GM12878 (cell line): ENCODE measurements around the gene UNC119B. TPM values are rescaled to one million over a fixed set of nuclear protein-coding genes. Genes with fewer than 3 reads are reported as not detected.

Experiments used
- BCL3 ChIP-seq: IDR thresholded peaks from 2 replicates; pipeline ENCODE4 v1.6.1; 2011; ENCODE audit warnings: borderline replicate concordance, low read depth, mild to moderate bottlenecking, moderate library complexity, low read length; ENCODE audit not compliant: insufficient read depth, poor library complexity, severe bottlenecking
- CHD1 ChIP-seq: IDR thresholded peaks from 2 replicates; pipeline ENCODE4 v1.6.1; 2012; ENCODE audit warnings: low read depth, low read length, improper control_type of control experiment
- CREB1 ChIP-seq: IDR thresholded peaks from 2 replicates; pipeline ENCODE4 v1.6.1; 2012; ENCODE audit warnings: low read depth, mild to moderate bottlenecking, inconsistent platforms
- EED ChIP-seq: sonication (generic); IDR thresholded peaks from 2 replicates; pipeline ENCODE4 v1.6.1; 2016; ENCODE audit warnings: antibody characterized with exemption, low read depth
- HDAC6 ChIP-seq: fragments of 200-600 bp; sonication (generic); IDR thresholded peaks from one replicate; pipeline ENCODE4 v1.8.0; 2017; ENCODE audit warnings: antibody characterized with exemption; ENCODE audit not compliant: unreplicated experiment
- MAX ChIP-seq: IDR thresholded peaks from 2 replicates; pipeline ENCODE4 v1.6.1; 2012; ENCODE audit warnings: low read depth, low read length, improper control_type of control experiment
- MXI1 ChIP-seq: fragments of 150-350 bp; IDR thresholded peaks from 2 replicates; pipeline ENCODE4 v1.6.1; 2011; ENCODE audit warnings: low read depth, mild to moderate bottlenecking, inconsistent platforms, low read length, improper control_type of control experiment
- MYB ChIP-seq: fragments of 150-350 bp; IDR thresholded peaks from 2 replicates; pipeline ENCODE4 v1.6.1; 2014; ENCODE audit warnings: mild to moderate bottlenecking, low read depth, low read length, borderline replicate concordance
- NFXL1 ChIP-seq: fragments of 450-650 bp; IDR thresholded peaks from 2 replicates; pipeline ENCODE4 v1.6.1; 2017; ENCODE audit warnings: antibody characterized with exemption, mild to moderate bottlenecking, borderline replicate concordance
- TBL1XR1 ChIP-seq: IDR thresholded peaks from 2 replicates; pipeline ENCODE4 v1.6.1; 2012; ENCODE audit warnings: low read depth, low read length, improper control_type of control experiment
- TCF3 ChIP-seq: IDR thresholded peaks from 2 replicates; pipeline ENCODE4 v1.6.1; 2012; ENCODE audit warnings: low read depth, mild to moderate bottlenecking, low read length, borderline replicate concordance; ENCODE audit not compliant: insufficient read depth
- YY1 ChIP-seq: IDR thresholded peaks from 2 replicates; pipeline ENCODE4 v1.6.1; 2011; ENCODE audit warnings: low read depth, mild to moderate bottlenecking, low read length
- ZBED1 ChIP-seq: IDR thresholded peaks from 2 replicates; pipeline ENCODE4 v1.6.1; 2016; ENCODE audit warnings: borderline replicate concordance
- ZBTB4 ChIP-seq: fragments of 450-650 bp; formaldehyde crosslinking; IDR thresholded peaks from 2 replicates; pipeline ENCODE4 v1.4.0; 2022; ENCODE audit warnings: mild to moderate bottlenecking, moderate library complexity
- ZNF274 ChIP-seq: IDR thresholded peaks from one replicate; pipeline ENCODE4 v1.8.0; 2011; ENCODE audit not compliant: insufficient read length, insufficient read depth
- ZNF592 ChIP-seq: fragments of 450-650 bp; IDR thresholded peaks from 2 replicates; pipeline ENCODE4 v1.6.1; 2017; ENCODE audit warnings: mild to moderate bottlenecking, moderate library complexity
- ZNF687 ChIP-seq: fragments of 450-650 bp; IDR thresholded peaks from 2 replicates; pipeline ENCODE4 v1.6.1; 2017; ENCODE audit warnings: mild to moderate bottlenecking, moderate library complexity
- ZSCAN29 ChIP-seq: fragments of 450-650 bp; IDR thresholded peaks from 2 replicates; pipeline ENCODE4 v1.6.1; 2017; ENCODE audit warnings: mild to moderate bottlenecking, moderate library complexity
- polyA plus RNA-seq, 11 experiments: library from polyadenylated mRNA; depleted of rRNA in 4 of 11; unstranded in 6 of 11; stranded (reverse) in 5 of 11; fragments of >200 nt; fragmentation: Nextera tagmentation in 4 of 11; fragmentation: Illumina TruSeq in 1 of 11; extraction: Ambion mirVana in 4 of 11; extraction: Trizol in 1 of 11; gene quantifications; 1 replicate in 1 of 11; 2 replicates in 10 of 11; pipeline versions ENCODE4 v1.2.1 to v1.2.3, GENCODE V29; 2011 to 2016; ENCODE audit warnings: inconsistent platforms in 2 of 11, missing spikeins in 2 of 11, low read depth in 1 of 11
- total RNA-seq, 4 experiments: library from RNA; depleted of rRNA in 3 of 4; stranded (reverse); fragments of >200 nt in 3 of 4; fragmentation: Illumina TruSeq in 1 of 4; extraction: Trizol in 1 of 4; gene quantifications; 2 replicates each; pipeline versions ENCODE4 v1.2.1 to v1.2.3, GENCODE V29; 2013 to 2021

Gene UNC119B
- total and polyA plus RNA-seq, 10 of the 15 experiments (the other 5 are each of a cell fraction or from before 2014, with no cell fraction given) = 4.3 to 31.5 (median 10.5) TPM

- TF ChIP-seq ZNF687 (no peak), CREB1 (no peak), CHD1 (no peak), HDAC6 (no peak), MAX (no peak), ZBTB4 (CRISPR knock-in tag) (no peak), ZSCAN29 (no peak), MXI1 (no peak), EED (peak; percentile 44; the same call in 1 of the 2 replicates), MYB (no peak), TBL1XR1 (no peak), ZNF592 (no peak), TCF3 (peak; percentile 52; the same call in 1 of the 2 replicates), YY1 (no peak), NFXL1 (no peak), BCL3 (no peak), ZNF274 (no peak), ZBED1 (no peak)
These were observed 39.6 kb upstream of the UNC119B start (continued) for GRCh38 chr12:120670667-120671066.
